Stimulated activated CD8-positive, alpha-beta memory T cell treated with anti-CD3 and anti-CD28 coated beads, Interleukin-15, amount 100 ng/mL, for 48 hours (primary cell): ENCODE measurements around the gene RANBP10.
"Not testable (repeated sequence)": the region's sequence is repeated elsewhere in the genome, so short reads cannot be mapped to it uniquely, and the experiment has no call there.

Experiments
- DNase-seq, 2 donors: peaks; one replicate each; pipeline ENCODE4 v3.0.0-alpha.2; 2020; ENCODE audit warnings: low read depth in 2 of 2

The RANBP10 gene

GRCh38 chr16:67716097-67716496 lies 90.3 kb downstream of the RANBP10 start:
- no peak for DNase-seq

- no peak for DNase-seq
Observed at GRCh38 chr16:67714522-67714921, 91.8 kb downstream of the RANBP10 start.

GRCh38 chr16:67713647-67714273 lies 92.6 kb downstream of the RANBP10 start:
- no peak for DNase-seq

DNA sequence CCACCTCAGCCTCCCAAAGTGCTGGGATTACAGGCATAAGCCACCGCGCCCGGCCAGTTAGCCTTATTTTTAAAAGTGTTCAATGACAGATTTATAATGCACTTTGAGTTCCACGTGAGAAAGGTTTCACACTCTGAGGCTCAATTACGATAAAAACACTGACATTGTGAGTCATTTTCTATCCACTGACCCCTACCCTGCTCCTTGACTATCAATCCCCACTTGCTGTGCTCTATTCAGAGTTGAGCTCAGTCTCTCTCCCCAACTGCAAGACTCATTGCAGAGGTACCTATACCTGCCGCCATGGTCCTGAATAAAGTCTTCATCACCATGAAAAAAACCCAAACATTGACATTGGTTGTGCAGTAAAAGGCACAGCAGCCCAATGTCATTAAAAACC lies 95.8 kb downstream of the RANBP10 start:
- DNase-seq: no peak

DNA sequence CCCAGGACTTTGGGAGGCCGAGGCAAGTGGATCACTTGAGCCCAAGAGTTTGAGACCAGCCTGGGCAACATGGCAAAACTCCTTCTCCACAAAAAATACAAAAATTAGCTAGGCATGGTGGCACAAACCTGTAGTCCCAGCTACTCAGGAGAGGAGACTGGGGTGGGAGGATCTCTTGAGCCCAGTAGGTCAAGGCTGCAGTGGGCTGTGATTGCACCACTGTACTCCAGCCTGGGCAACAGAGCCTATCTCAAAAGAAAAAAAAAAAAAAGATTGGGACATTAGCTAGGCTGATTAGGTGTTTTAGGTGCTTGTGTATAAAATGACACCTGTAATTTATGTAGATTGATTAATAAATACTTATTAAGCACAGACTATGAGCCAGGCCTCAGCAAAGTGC lies 97.3 kb downstream of the RANBP10 start:
- DNase-seq: no peak

DNA sequence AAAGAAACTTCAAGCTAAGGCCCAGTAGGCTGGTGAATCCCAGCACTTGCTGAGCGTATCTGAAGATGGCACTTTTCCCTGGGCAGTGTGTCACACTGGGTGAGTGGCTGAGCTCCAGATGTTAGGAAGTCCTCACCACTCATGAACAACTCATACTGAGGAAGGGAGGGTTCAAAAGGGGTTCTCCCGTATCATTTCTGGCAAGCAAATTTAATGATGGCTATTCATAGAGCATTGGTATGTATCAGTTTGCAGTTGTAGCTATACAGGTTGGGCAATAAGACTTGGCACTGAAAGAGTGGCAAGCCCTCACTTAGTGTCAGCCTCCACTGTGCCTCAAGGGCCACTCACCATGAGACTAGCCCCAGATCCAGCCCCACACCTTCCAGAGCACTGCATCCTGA lies 98.0 kb downstream of the RANBP10 start:
- DNase-seq: no peak

- no peak for DNase-seq
Observed at GRCh38 chr16:67707790-67708189, 98.6 kb downstream of the RANBP10 start.

GRCh38 chr16:67707210-67707609 lies 99.2 kb downstream of the RANBP10 start:
- no peak for DNase-seq

GRCh38 chr16:67704110-67704509 lies 102.2 kb downstream of the RANBP10 start:
- no peak for DNase-seq

DNA sequence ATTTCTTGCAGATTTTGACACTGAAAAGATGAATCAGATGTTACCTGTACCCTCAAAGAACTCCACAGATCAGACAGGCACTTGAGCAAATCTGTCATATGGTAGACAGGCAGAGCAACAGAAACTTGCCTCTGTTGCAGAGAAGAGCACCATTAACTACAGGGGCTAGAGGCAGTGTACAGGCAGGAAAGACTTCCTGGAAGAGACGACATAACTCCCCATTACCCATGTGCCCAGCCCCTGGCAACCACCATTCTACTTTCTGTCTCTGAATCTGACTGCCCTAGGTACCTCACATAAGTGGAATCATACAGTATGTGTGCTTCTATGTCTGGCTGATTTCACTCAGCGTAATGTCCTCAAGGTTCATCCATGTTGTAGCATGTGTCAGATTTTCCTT lies 102.7 kb downstream of the RANBP10 start:
- no peak for DNase-seq

DNA sequence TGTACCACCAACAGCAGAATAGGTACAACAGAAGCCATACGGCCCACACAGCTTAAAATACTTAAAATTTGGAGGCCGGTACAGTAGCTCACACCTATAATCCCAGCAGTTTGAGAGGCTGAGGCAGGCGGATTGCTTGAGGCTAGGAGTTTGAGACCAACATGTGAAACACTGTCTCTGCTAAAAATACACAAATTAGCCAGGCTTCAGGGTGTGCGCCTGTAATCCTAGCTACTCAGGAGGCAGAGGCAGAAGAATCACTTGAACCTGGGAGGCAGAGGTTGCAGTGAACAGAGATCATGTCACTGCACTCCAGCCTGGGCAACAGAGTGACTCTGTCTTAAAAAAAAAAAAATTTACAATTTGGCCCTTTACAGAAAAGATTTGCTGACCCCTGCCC lies 104.2 kb downstream of the RANBP10 start:
- DNase-seq: no peak

DNA sequence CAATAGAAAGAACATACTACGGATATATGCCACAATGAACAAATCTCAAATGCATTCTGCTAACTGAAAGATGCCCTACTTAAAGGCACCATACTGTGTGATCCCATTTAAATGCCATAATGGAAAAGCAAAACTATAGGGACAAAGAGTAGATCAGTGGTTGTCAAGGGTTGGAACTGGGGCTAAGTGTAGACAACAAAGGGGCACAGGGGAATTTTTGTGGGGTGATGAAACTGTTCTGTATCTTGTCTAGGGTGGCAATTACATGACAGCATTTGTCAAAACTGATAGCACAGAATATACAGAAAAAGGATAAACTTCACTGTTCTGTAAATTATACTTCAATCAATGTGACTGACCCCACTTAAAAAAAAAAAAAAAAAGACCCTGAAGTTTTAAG lies 104.9 kb downstream of the RANBP10 start:
- no peak for DNase-seq

GRCh38 chr16:67699265-67699664 lies 107.1 kb downstream of the RANBP10 start:
- DNase-seq: no peak

- DNase-seq: no peak
Observed at GRCh38 chr16:67697422-67698185, 108.8 kb downstream of the RANBP10 start.

- no peak for DNase-seq
Observed at GRCh38 chr16:67694611-67695010, 111.7 kb downstream of the RANBP10 start.

DNA sequence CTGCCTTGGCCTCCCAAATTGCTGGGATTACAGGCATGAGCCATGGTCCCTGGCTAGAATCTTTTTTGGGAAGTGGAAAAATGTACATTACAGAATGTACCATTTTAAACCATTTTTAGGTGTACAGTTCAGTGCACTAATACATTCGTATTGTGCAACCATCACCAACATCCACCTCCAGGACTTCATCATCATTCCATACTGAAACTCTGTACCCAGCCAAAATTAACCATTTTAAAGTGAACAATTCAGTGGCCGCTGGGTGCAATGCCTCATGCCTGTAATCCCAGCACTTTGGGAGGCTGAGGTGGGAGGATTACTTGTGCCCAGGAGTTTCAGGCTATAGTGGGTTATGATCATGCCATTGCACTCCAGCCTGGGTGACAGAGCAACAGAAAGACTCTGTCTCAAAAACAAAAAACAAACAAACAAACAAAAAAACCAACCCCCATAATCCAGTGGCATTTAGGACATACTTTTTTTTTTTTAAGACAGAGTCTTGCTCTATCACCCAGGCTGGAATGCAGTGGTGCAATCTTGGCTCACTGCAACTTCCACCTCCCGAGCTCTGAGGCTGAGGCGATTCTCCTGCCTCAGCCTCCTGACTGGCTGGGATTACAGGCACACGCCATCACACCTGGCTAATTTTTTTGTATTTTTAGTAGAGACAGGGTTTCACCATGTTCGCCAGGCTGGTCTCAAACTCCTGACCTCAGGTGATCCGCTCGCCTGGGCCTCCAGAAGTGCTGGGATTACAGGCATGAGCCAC lies 112.7 kb downstream of the RANBP10 start:
- DNase-seq: not testable (repeated sequence)

DNA sequence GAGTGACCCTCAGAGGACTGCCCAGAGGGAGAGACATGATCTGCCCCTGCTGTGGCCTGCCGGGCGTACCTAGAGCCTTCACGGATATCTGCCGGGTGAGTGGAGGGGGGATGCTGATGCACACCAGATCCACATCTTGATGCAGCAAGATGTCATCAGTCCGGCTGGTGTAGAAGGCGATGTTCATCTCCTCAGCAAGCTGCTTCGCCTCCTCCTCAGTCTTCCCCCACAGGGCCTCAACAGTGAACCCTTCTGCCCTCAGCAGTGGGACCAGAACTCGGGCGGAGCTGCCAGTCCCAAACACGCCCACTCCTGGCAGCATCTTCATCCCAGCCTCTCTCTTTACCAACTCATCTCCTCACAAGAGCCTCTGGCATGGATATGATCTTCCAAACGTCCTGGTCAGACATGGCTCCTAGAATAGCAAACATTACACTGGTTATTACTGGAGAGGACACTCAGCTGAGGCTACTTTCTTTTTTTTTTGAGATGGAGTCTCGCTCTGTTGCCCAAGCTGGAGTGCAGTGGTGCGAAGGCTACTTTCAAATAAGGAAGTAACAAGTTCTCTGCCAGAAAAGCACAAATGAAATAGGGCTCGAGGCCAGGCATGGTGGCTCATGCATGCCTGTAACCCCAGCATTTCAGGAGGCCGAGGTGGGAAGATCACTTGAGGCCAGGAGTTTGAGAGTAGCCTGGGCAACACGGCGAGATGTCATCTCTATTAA lies 120.8 kb downstream of the RANBP10 start:
- no peak for DNase-seq

DNA sequence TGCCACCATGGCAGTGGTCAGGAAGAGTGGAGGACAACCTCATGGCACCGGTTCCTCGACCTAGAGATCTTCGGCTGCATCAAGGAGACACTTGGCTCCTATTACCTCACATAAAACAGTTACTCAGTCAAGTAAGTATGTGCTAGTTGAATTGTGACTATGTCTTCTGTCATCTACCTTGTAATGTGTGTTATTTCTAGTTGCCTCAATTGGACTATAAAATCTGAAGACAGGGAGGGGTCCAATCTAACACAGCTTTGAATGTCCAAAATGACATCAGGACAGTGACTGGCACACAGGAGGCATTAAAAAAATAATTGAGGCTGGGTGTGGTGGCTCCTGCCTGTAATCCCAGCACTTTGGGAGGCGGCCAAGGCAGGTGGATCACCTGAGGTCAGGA lies 122.6 kb downstream of the RANBP10 start:
- no peak for DNase-seq

- no peak for DNase-seq
Observed at GRCh38 chr16:67679935-67680897, 126.1 kb downstream of the RANBP10 start.

GRCh38 chr16:67678354-67679023 lies 127.9 kb downstream of the RANBP10 start:
- DNase-seq: no peak
